HAP-1 (cell line): ENCODE measurements around the gene PBRM1.

ENCODE experiments used
- DNase-seq, 2 experiments: peaks; one replicate each; pipeline ENCODE4 v3.0.0-alpha.2; 2016 to 2020; ENCODE audit warnings: low spot score in 2 of 2
- H3K27me3 ChIP-seq: fragments of 250-450 bp; sonication (Bioruptor Pico); 2 replicates; pipeline ENCODE4 v1.5.1; 2020; ENCODE audit warnings: low read depth, mild to moderate bottlenecking, moderate library complexity
- H3K36me3 ChIP-seq: fragments of 250-450 bp; sonication (Bioruptor Pico); replicated peaks from 2 replicates; pipeline ENCODE4 v1.5.1; 2020; ENCODE audit warnings: mild to moderate bottlenecking
- H3K4me1 ChIP-seq: fragments of 250-450 bp; sonication (Bioruptor Pico); 2 replicates; pipeline ENCODE4 v1.5.1; 2020; ENCODE audit warnings: mild to moderate bottlenecking
- H3K4me3 ChIP-seq: fragments of 250-450 bp; sonication (Bioruptor Pico); 2 replicates; pipeline ENCODE4 v1.5.1; 2020; ENCODE audit warnings: mild to moderate bottlenecking, moderate library complexity
- H3K9me3 ChIP-seq: fragments of 250-450 bp; sonication (Bioruptor Pico); 2 replicates; pipeline ENCODE4 v1.5.1; 2020; ENCODE audit warnings: mild to moderate bottlenecking, moderate library complexity
- in situ Hi-C: fragments of 300-500 bp; cut with MboI; formaldehyde crosslinking; loops from 3 replicates; pipeline ENCODE4 v1.14.3; 2020; ENCODE audit warnings: low sequenced_read_pairs, inconsistent platforms, mixed read lengths

PBRM1 gene

DNA sequence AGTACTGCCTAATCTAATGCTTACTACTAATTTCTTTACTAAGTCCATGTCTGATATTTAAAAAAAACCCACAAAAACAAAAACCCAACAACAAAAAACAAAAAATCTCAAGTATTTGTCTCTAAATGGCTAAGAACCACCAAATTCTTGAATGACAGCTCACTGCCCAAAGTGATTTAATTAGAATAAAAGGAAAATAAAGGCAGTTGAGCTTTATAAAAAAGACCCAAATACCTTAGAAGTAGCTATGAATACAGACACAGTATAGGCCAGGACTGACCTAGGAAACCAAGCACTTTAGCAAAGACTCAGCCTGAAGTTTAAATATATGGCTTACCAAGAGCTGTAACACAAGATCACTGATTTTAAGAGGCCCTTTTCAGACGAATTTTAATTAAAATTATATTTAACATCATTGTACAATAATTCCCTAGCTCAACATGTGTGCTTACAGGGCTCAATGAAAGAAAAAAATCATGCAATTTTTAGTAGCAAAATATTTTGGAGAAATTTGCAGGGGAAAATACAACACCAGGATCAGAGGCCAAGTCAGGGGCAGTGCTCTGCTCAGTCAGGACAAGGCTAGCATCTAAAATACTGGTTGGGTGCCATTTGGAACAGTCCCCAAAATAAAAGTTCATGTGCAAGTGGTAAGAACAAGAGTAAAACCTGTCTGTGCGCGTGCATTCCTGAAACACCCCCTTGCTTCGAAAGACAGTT lies 124.5 kb downstream of the PBRM1 start:
- no peak overlapping the region for H3K4me3 ChIP-seq
- in situ Hi-C loops, result no loop called here
- H3K9me3 ChIP-seq, result no peaks in the 10 kb centered on the region
- no peaks in the 10 kb centered on the region for H3K27me3 ChIP-seq
- peaks cover 35% of the 10 kb centered on the region for H3K36me3 ChIP-seq
- H3K4me1 ChIP-seq, result peaks cover 11% of the 10 kb centered on the region
- no peak for DNase-seq

- Histone ChIP-seq H3K4me1 (peaks cover 13% of the 10 kb centered on the region), H3K27me3 (no peaks in the 10 kb centered on the region), H3K4me3 (no peak overlapping the region), H3K36me3 (peaks cover 39% of the 10 kb centered on the region), H3K9me3 (no peaks in the 10 kb centered on the region)
- DNase-seq, result no peak
- in situ Hi-C loops, result no loop called here
These were observed 127.3 kb downstream of the PBRM1 start for GRCh38 chr3:52558436-52558835.

DNA sequence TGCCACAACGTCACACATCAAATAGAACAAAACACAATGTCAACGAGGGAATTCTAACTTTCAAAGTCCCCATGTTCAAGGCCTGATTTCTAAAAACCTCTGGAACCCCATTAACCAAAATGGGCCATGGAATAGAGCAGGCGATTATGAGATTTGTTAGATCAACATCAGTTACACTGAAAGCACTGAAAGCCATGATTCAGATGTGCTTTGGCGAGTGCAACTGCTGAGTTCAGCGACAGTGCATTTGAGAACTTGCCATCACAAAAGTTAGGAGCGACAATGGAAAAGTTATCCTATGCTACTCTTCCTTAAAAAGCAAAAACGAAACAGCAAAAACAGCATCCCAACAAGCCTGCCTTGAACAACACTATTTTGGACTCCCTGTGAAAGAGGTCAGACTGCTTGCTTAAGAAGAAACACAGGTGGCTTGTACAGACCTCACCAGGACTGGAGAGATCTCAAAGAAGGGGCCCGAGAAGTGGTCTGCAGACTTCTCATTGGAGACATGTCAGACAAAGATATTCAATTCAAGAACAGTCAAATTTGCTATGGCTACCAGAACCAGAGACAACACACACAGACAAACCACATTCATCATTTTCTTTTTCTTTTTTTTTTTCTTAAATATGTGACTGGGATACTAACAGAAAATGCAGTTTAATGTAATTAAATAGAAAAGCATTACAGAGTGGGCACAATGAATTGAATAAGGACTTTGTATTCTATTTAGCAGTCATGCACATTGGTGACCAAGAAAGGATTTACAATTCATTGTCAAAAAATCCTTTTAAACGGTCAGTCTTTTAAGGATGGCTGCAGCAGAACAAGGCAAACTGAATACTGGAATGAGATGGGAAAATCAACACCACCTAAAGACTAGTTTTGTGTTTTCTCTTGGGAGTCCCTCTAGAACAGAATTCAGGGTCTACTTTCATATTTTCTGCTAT lies 128.4 kb downstream of the PBRM1 start:
- Histone ChIP-seq H3K4me3 (no peak overlapping the region), H3K9me3 (no peaks in the 10 kb centered on the region), H3K27me3 (no peaks in the 10 kb centered on the region), H3K4me1 (peaks cover 13% of the 10 kb centered on the region), H3K36me3 (peaks cover 37% of the 10 kb centered on the region)
- DNase-seq, result no peak
- in situ Hi-C loops, result no loop called here

GRCh38 chr3:52555056-52555455 lies 130.7 kb downstream of the PBRM1 start:
- in situ Hi-C loops, result no loop called here
- peaks cover 38% of the 10 kb centered on the region for H3K36me3 ChIP-seq
- H3K4me3 ChIP-seq, result no peak overlapping the region
- H3K9me3 ChIP-seq, result no peaks in the 10 kb centered on the region
- no peak for DNase-seq
- H3K4me1 ChIP-seq, result peaks cover 13% of the 10 kb centered on the region
- no peaks in the 10 kb centered on the region for H3K27me3 ChIP-seq

- in situ Hi-C loops, result no loop called here
- peaks cover 35% of the 10 kb centered on the region for H3K36me3 ChIP-seq
These were observed 131.5 kb downstream of the PBRM1 start for GRCh38 chr3:52554026-52554755.

DNA sequence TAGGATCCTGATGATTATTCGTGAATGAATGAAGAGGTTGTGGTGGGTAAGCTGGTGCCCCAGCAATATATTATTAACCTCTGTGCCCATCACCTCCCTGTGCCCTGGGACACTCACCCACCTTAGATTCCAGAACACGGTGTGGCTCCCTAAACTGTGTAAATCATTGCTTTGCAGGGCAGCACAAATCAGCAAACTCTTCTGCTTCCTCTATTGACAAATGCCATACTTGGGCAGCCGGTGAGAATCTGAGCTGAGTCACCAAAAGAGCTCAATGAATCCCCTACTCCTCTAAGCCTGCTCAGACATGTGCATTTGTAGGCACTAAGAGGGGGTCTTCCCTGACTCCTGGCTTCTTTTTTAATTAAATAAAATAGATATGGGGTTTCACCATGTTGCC lies 133.6 kb downstream of the PBRM1 start:
- Histone ChIP-seq H3K27me3 (no peaks in the 10 kb centered on the region), H3K36me3 (peaks cover 30% of the 10 kb centered on the region), H3K4me3 (no peak overlapping the region), H3K9me3 (no peaks in the 10 kb centered on the region), H3K4me1 (peaks cover 11% of the 10 kb centered on the region)
- in situ Hi-C loops, result no loop called here
- peak in 1 of 2 experiments; percentile 2 for DNase-seq

More at GRCh38 chr3:52554026-52554755, 131.5 kb downstream of the PBRM1 start:
- Histone ChIP-seq H3K4me3 (no peak overlapping the region), H3K27me3 (no peaks in the 10 kb centered on the region), H3K4me1 (peaks cover 13% of the 10 kb centered on the region), H3K9me3 (no peaks in the 10 kb centered on the region)
- no peak for DNase-seq

DNA sequence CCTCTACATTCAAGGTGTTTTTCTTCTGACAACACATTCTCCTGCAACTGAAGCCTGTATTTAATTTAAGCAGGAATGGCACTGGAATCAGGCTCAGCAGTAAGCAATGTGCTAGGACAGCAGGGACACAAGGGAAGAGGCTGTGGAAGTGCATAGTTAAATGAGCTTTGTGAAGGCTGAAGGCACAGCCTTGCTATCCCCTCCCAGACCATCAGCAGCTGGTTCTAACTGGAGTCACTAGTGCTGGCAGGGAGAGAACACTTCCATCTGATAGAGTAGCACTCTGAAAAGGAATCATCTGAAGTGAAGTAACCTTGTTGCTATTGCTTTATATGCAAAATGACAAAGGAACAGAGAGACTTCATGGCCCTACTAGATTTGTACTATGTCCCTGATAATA lies 134.6 kb downstream of the PBRM1 start:
- H3K4me3 ChIP-seq, result no peak overlapping the region
- H3K27me3 ChIP-seq, result no peaks in the 10 kb centered on the region
- in situ Hi-C loops, result no loop called here
- H3K36me3 ChIP-seq, result peaks cover 36% of the 10 kb centered on the region
- peak in 1 of 2 experiments; percentile 2 for DNase-seq
- no peaks in the 10 kb centered on the region for H3K9me3 ChIP-seq
- peaks cover 1% of the 10 kb centered on the region for H3K4me1 ChIP-seq

- no peaks in the 10 kb centered on the region for H3K9me3 ChIP-seq
- DNase-seq, result peak in 1 of 2 experiments; percentile 1
- no peaks in the 10 kb centered on the region for H3K4me1 ChIP-seq
- no peak overlapping the region for H3K4me3 ChIP-seq
- in situ Hi-C loops, result no loop called here
- no peaks in the 10 kb centered on the region for H3K27me3 ChIP-seq
- peaks cover 26% of the 10 kb centered on the region for H3K36me3 ChIP-seq
These were observed 138.6 kb downstream of the PBRM1 start for GRCh38 chr3:52547143-52547542.

GRCh38 chr3:52546111-52546901 lies 139.4 kb downstream of the PBRM1 start:
- in situ Hi-C loops, result no loop called here
- H3K4me1 ChIP-seq, result no peaks in the 10 kb centered on the region
- no peak overlapping the region for H3K4me3 ChIP-seq
- H3K36me3 ChIP-seq, result peaks cover 23% of the 10 kb centered on the region
- no peaks in the 10 kb centered on the region for H3K27me3 ChIP-seq
- DNase-seq, result no peak
- no peaks in the 10 kb centered on the region for H3K9me3 ChIP-seq

DNA sequence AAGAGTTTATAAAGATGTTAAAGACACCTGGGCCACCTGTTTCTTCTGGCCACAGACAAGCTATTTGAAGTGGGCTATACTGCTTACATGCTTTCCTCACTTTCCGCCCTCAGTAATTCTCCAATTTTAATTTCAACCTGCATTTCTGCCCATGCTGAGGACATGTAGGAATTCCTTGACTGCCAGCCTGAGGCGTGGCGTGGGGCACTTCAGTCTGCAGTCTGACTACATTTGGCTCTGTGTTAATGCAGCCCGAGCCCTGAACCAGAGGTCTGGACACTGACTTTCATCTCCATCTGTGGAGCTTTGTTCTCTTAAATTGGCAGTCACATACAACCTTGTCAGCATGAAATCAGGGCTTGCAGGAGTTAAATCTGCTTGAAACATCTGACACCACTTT lies 140.8 kb downstream of the PBRM1 start:
- Histone ChIP-seq H3K4me3 (no peak overlapping the region), H3K36me3 (peaks cover 31% of the 10 kb centered on the region), H3K27me3 (no peaks in the 10 kb centered on the region), H3K4me1 (no peaks in the 10 kb centered on the region), H3K9me3 (no peaks in the 10 kb centered on the region)
- in situ Hi-C loops, result no loop called here
- DNase-seq, result no peak

- H3K4me3 ChIP-seq, result no peak overlapping the region
- peaks cover 6% of the 10 kb centered on the region for H3K4me1 ChIP-seq
- in situ Hi-C loops, result no loop called here
- H3K36me3 ChIP-seq, result peaks cover 22% of the 10 kb centered on the region
- H3K9me3 ChIP-seq, result no peaks in the 10 kb centered on the region
- DNase-seq, result no peak
- H3K27me3 ChIP-seq, result no peaks in the 10 kb centered on the region
These were observed 144.7 kb downstream of the PBRM1 start for GRCh38 chr3:52541050-52541449.

GRCh38 chr3:52539010-52539653 lies 146.6 kb downstream of the PBRM1 start:
- DNase-seq, result no peak
- Histone ChIP-seq H3K9me3 (no peaks in the 10 kb centered on the region), H3K4me1 (peaks cover 14% of the 10 kb centered on the region), H3K36me3 (peaks cover 22% of the 10 kb centered on the region), H3K4me3 (no peak overlapping the region), H3K27me3 (no peaks in the 10 kb centered on the region)
- in situ Hi-C loops, result loop anchor here (10.0 kb wide), 1 partner anchor 146 kb away; the partner anchor contains the start of genes GNL3 and PBRM1
